GM12878 (cell line): ENCODE measurements around the gene MAST4.

Experiments
- CTCF ChIP-seq, 3 experiments: IDR thresholded peaks in 2 of 3; conservative IDR thresholded peaks in 1 of 3; 2 replicates each; pipeline ENCODE4 v1.5.1; 2011; ENCODE audit warnings: low read depth in 3 of 3, low read length in 3 of 3, mild to moderate bottlenecking in 3 of 3, control low read depth in 2 of 3, moderate library complexity in 2 of 3, inconsistent platforms in 1 of 3, mixed read lengths in 1 of 3; ENCODE audit not compliant: control insufficient read depth in 2 of 3, insufficient read depth in 1 of 3; ENCODE audit errors: extremely low read depth in 1 of 3
- ETV6 ChIP-seq, 2 experiments: fragments of 450-650 bp in 1 of 2; IDR thresholded peaks in 1 of 2; conservative IDR thresholded peaks in 1 of 2; 2 replicates each; pipeline ENCODE4 v1.6.1; 2014; ENCODE audit warnings: antibody characterized with exemption in 1 of 2, borderline replicate concordance in 1 of 2, low read depth in 1 of 2, mild to moderate bottlenecking in 1 of 2, moderate library complexity in 1 of 2
- EZH2 ChIP-seq: IDR thresholded peaks from 2 replicates; pipeline ENCODE4 v1.6.1; 2012; ENCODE audit warnings: low read depth, mild to moderate bottlenecking, control low read depth, inconsistent platforms, low read length, borderline replicate concordance; ENCODE audit not compliant: control insufficient read depth
- KAT2A ChIP-seq: conservative IDR thresholded peaks from 2 replicates; pipeline ENCODE4 v1.6.1; 2011; ENCODE audit warnings: low read depth, low read length; ENCODE audit not compliant: control insufficient read depth
- KDM1A ChIP-seq: fragments of 200-600 bp; sonication (generic); IDR thresholded peaks from 2 replicates; pipeline ENCODE4 v1.6.1; 2016; ENCODE audit warnings: borderline replicate concordance
- NBN ChIP-seq: fragments of 450-650 bp; IDR thresholded peaks from 2 replicates; pipeline ENCODE4 v1.6.1; 2016
- POLR2A ChIP-seq: IDR thresholded peaks from 2 replicates; pipeline ENCODE4 v1.6.1; 2011; ENCODE audit warnings: low read depth, mild to moderate bottlenecking, low read length
- PRDM15 ChIP-seq: fragments of 450-650 bp; formaldehyde crosslinking; IDR thresholded peaks from 2 replicates; pipeline ENCODE4 v1.4.0; 2020; ENCODE audit warnings: mild to moderate bottlenecking, moderate library complexity
- RAD51 ChIP-seq: fragments of 450-650 bp; IDR thresholded peaks from 2 replicates; pipeline ENCODE4 v1.6.1; 2016; ENCODE audit warnings: moderate library complexity, mild to moderate bottlenecking, inconsistent platforms
- SMC3 ChIP-seq: IDR thresholded peaks from 2 replicates; pipeline ENCODE4 v1.6.1; 2011; ENCODE audit warnings: low read length, improper control_type of control experiment, borderline replicate concordance

GRCh38 chr5:66989286-66989685, 393.1 kb downstream of the MAST4 start:
- TF ChIP-seq POLR2A (no peak), CTCF (IDR thresholded peaks at IDR 0.05 in 2 of 3, conservative IDR thresholded peaks at IDR 0.05 in 1 of 3; ENCODE audit: control insufficient read depth in 2 of 3, extremely low read depth in 1 of 3, insufficient read depth in 1 of 3, low read depth in 3 of 3, low read length in 3 of 3) (no peak), NBN (no peak), EZH2 (no peak), KAT2A (no peak), SMC3 (no peak), RAD51 (no peak), PRDM15 (no peak), KDM1A (no peak), ETV6 (conservative IDR thresholded peaks at IDR 0.05 in 1 of 2, IDR thresholded peaks at IDR 0.05 in 1 of 2; ENCODE audit: borderline replicate concordance in 1 of 2, low read depth in 1 of 2) (no peak)
